Uterus (tissue), 4 donors: Measurements from ENCODE around the gene PNLIPRP3. TPM values are rescaled to one million over a fixed set of nuclear protein-coding genes. Genes with fewer than 3 reads are reported as not detected.

Experiments
- DNase-seq, 2 donors: peaks; one replicate each; pipeline ENCODE4 v3.0.0-alpha.2; 2019 to 2020
- H3K27ac ChIP-seq, 2 donors: fragments of 200-600 bp; sonication (generic); 1 replicate in 1 of 2; 2 replicates in 1 of 2; pipeline ENCODE4 v1.5.1; 2016 to 2018
- H3K27me3 ChIP-seq, 2 donors: fragments of 200-600 bp; sonication (generic); one replicate each; pipeline ENCODE4 v1.5.1; 2018 to 2019; ENCODE audit warnings: control low read depth in 1 of 2
- H3K36me3 ChIP-seq, 2 donors: fragments of 200-600 bp; sonication (generic); one replicate each; pipeline ENCODE4 v1.5.1; 2019; ENCODE audit warnings: control low read depth in 1 of 2
- H3K4me1 ChIP-seq, 2 donors: fragments of 200-600 bp; sonication (generic); one replicate each; pipeline ENCODE4 v1.5.1; 2018 to 2019; ENCODE audit warnings: control low read depth in 1 of 2
- H3K4me3 ChIP-seq, 2 donors: fragments of 200-600 bp; sonication (generic); 1 replicate in 1 of 2; 2 replicates in 1 of 2; pipeline ENCODE4 v1.5.1; 2018 to 2019; ENCODE audit warnings: mild to moderate bottlenecking in 1 of 2
- H3K9me3 ChIP-seq, 2 donors: fragments of 200-600 bp; sonication (generic); one replicate each; pipeline ENCODE4 v1.5.1; 2019; ENCODE audit warnings: control low read depth in 1 of 2
- CTCF ChIP-seq, 4 experiments: fragments of 200-600 bp in 2 of 4; fragments of 450-650 bp in 2 of 4; sonication (generic) in 2 of 4; IDR thresholded peaks; one replicate each; pipeline ENCODE4 v1.5.1; 2016 to 2019; ENCODE audit warnings: antibody characterized with exemption in 4 of 4, mild to moderate bottlenecking in 2 of 4, moderate library complexity in 1 of 4
- POLR2A ChIP-seq, 2 donors: fragments of 450-650 bp; IDR thresholded peaks; one replicate each; pipeline ENCODE4 v1.6.1; 2016; ENCODE audit warnings: antibody characterized with exemption in 2 of 2, mild to moderate bottlenecking in 1 of 2, moderate library complexity in 1 of 2
- intact Hi-C: fragments of 100-400 bp; cut with DNase I; formaldehyde crosslinking; loops from one replicate; pipeline ENCODE4 v1.15.1; 2023; ENCODE audit warnings: low total_unique reads
- total RNA-seq, 4 donors: library from RNA; depleted of rRNA in 3 of 4; stranded (reverse); fragments of >200 nt in 3 of 4; gene quantifications; one replicate each; pipeline versions ENCODE4 v1.1.0 to v1.2.4, GENCODE V29; 2014 to 2023
- donor health status: DM: yes; HTN: yes; CAD: no.

Gene PNLIPRP3
- total RNA-seq, 4 donors from 2014 or later: 0.07 TPM; not detected in 3

GRCh38 chr10:116489460-116489859 lies 61.8 kb downstream of the PNLIPRP3 start:
- TF ChIP-seq POLR2A (IDR thresholded peaks at IDR 0.05) (no peak), CTCF (IDR thresholded peaks at IDR 0.05) (no peak)
- Histone ChIP-seq H3K27me3 (no peaks in the 10 kb centered on the region), H3K4me3 (no peak overlapping the region), H3K4me1 (no peaks in the 10 kb centered on the region), H3K36me3 (no peaks in the 10 kb centered on the region), H3K27ac (no peak overlapping the region), H3K9me3 (no peaks in the 10 kb centered on the region)
- intact Hi-C loops: no loop called here
- no peak for DNase-seq

- no peak for TF ChIP-seq POLR2A (IDR thresholded peaks at IDR 0.05)
- TF ChIP-seq CTCF (IDR thresholded peaks at IDR 0.05): peak in 2 of 4 experiments; percentile 16 to 32
- Histone ChIP-seq H3K9me3 (no peaks in the 10 kb centered on the region), H3K4me3 (no peak overlapping the region), H3K27me3 (no peaks in the 10 kb centered on the region), H3K4me1 (no peaks in the 10 kb centered on the region), H3K27ac (no peak overlapping the region), H3K36me3 (no peaks in the 10 kb centered on the region)
- intact Hi-C loops: no loop called here
- DNase-seq: no peak
Measured at GRCh38 chr10:116490028-116490662, 62.5 kb downstream of the PNLIPRP3 start.

- TF ChIP-seq POLR2A (IDR thresholded peaks at IDR 0.05): no peak
- no peak for TF ChIP-seq CTCF (IDR thresholded peaks at IDR 0.05)
- H3K4me1 ChIP-seq: no peaks in the 10 kb centered on the region
Measured at GRCh38 chr10:116504786-116505185, 77.1 kb downstream of the PNLIPRP3 start.

GRCh38 chr10:116510565-116510964 lies 82.9 kb downstream of the PNLIPRP3 start:
- TF ChIP-seq CTCF (IDR thresholded peaks at IDR 0.05) (no peak), POLR2A (IDR thresholded peaks at IDR 0.05) (no peak)
- Histone ChIP-seq H3K4me1 (no peaks in the 10 kb centered on the region), H3K36me3 (no peaks in the 10 kb centered on the region), H3K27ac (no peak overlapping the region), H3K9me3 (no peaks in the 10 kb centered on the region), H3K27me3 (no peaks in the 10 kb centered on the region), H3K4me3 (no peak overlapping the region)
- DNase-seq: no peak
- intact Hi-C loops: no loop called here

More at GRCh38 chr10:116504786-116505185, 77.1 kb downstream of the PNLIPRP3 start:
- H3K9me3 ChIP-seq: no peaks in the 10 kb centered on the region
- H3K4me3 ChIP-seq: no peak overlapping the region
- intact Hi-C loops: no loop called here
- H3K27ac ChIP-seq: no peak overlapping the region
- DNase-seq: no peak
- H3K27me3 ChIP-seq: no peaks in the 10 kb centered on the region
- no peaks in the 10 kb centered on the region for H3K36me3 ChIP-seq

GRCh38 chr10:116511365-116511764 lies 83.7 kb downstream of the PNLIPRP3 start:
- TF ChIP-seq CTCF (IDR thresholded peaks at IDR 0.05) (no peak), POLR2A (IDR thresholded peaks at IDR 0.05) (no peak)
- Histone ChIP-seq H3K4me3 (no peak overlapping the region), H3K27me3 (no peaks in the 10 kb centered on the region), H3K9me3 (no peaks in the 10 kb centered on the region), H3K36me3 (no peaks in the 10 kb centered on the region), H3K27ac (no peak overlapping the region), H3K4me1 (no peaks in the 10 kb centered on the region)
- intact Hi-C loops: no loop called here
- no peak for DNase-seq
